HepG2 (cell line): Measurements from ENCODE around the gene RRBP1. TPM values are rescaled to one million over a fixed set of nuclear protein-coding genes. Genes with fewer than 3 reads are reported as not detected.

ENCODE experiments used
- ATAC-seq: fragments of 200-7000 bp; cut with Tn5 transposase; 3 replicates; pipeline ENCODE4 v1.9.1; 2020; ENCODE audit warnings: mild to moderate bottlenecking, moderate library complexity
- BruUV-seq: library from RNA; stranded (reverse); fragments of 400-500 nt; replicated peaks from 2 replicates; lab custom pipeline; 2021; lab: Mats Ljungman, UMichigan
- CTCF ChIA-PET: fragments of 300-600 bp; formaldehyde crosslinking; extraction: SDS; loops from one replicate; lab custom pipeline; 2021; ENCODE audit warnings: low total read pairs, inconsistent platforms, low intra/inter-chr PET ratio; lab: Yijun Ruan, JAX
- POLR2A ChIA-PET: fragments of 350-600 bp; sonication (Branson Sonifier 250); formaldehyde crosslinking; loops from one replicate; lab custom pipeline; 2020; ENCODE audit warnings: antibody characterized with exemption, inconsistent platforms; lab: Yijun Ruan, JAX
- DNase-seq: peaks from one replicate; pipeline ENCODE4 v3.0.0-alpha.2; 2015; ENCODE audit warnings: low spot score
- FAIRE-seq: peaks from 3 replicates; lab custom pipeline; 2011; peaks lifted over from hg19 to GRCh38; lab: Jason Lieb, UNC
- H2AFZ ChIP-seq: one replicate; pipeline ENCODE4 v1.6.1; 2011; ENCODE audit warnings: low read length, inconsistent platforms
- H3K27ac ChIP-seq: fragments of 300-600 bp; 3 replicates; pipeline ENCODE4 v1.8.0; 2011; ENCODE audit warnings: mixed run types, mild to moderate bottlenecking, mixed read lengths, low read length, inconsistent platforms; ENCODE audit not compliant: insufficient read depth; ENCODE audit errors: extremely low read length
- H3K27me3 ChIP-seq, 2 experiments: fragments of 200-600 bp in 1 of 2; 2 replicates in 1 of 2; 3 replicates in 1 of 2; pipeline versions ENCODE4 v1.6.0 to v1.8.0; 2011; ENCODE audit warnings: low read length in 2 of 2, mild to moderate bottlenecking in 2 of 2, moderate library complexity in 2 of 2, inconsistent platforms in 1 of 2; ENCODE audit not compliant: insufficient read depth in 2 of 2, control insufficient read depth in 1 of 2
- H3K36me3 ChIP-seq, 2 experiments: fragments of 200-600 bp in 1 of 2; replicated peaks in 1 of 2; 2 replicates in 1 of 2; 3 replicates in 1 of 2; pipeline versions ENCODE4 v1.5.1 to v1.8.0; 2011; ENCODE audit warnings: low read length in 2 of 2, inconsistent platforms in 1 of 2; ENCODE audit not compliant: insufficient read depth in 2 of 2, control insufficient read depth in 1 of 2
- H3K4me1 ChIP-seq: 2 replicates; pipeline ENCODE4 v1.5.1; 2012; ENCODE audit warnings: low read length, inconsistent platforms; ENCODE audit not compliant: insufficient read depth
- H3K4me2 ChIP-seq: 2 replicates; pipeline ENCODE4 v1.6.0; 2011; ENCODE audit warnings: low read depth, low read length, inconsistent platforms
- H3K4me3 ChIP-seq, 3 experiments: fragments of 200-600 bp in 1 of 3; sonication (generic), shearing (Covaris generic) in 1 of 3; replicated peaks in 1 of 3; 2 replicates each; pipeline ENCODE4 v1.5.1; 2011 to 2016; ENCODE audit warnings: low read length in 3 of 3, inconsistent platforms in 2 of 3, low read depth in 2 of 3, mild to moderate bottlenecking in 2 of 3, control low read depth in 1 of 3, mixed read lengths in 1 of 3; ENCODE audit not compliant: insufficient read depth in 1 of 3
- H3K79me2 ChIP-seq: one replicate; pipeline ENCODE4 v1.6.1; 2011; ENCODE audit warnings: low read length, inconsistent platforms; ENCODE audit not compliant: insufficient read depth
- H3K9ac ChIP-seq: 2 replicates; pipeline ENCODE4 v1.6.0; 2011; ENCODE audit warnings: mild to moderate bottlenecking, low read depth, low read length, inconsistent platforms; ENCODE audit not compliant: insufficient read depth
- H3K9me3 ChIP-seq: 2 replicates; pipeline ENCODE4 v1.5.1; 2012; ENCODE audit warnings: mild to moderate bottlenecking, low read length
- H4K20me1 ChIP-seq: 2 replicates; pipeline ENCODE4 v1.6.0; 2011; ENCODE audit warnings: inconsistent platforms, mild to moderate bottlenecking, low read length, moderate library complexity; ENCODE audit not compliant: insufficient read depth
- MTA3 ChIP-seq: sonication (generic); formaldehyde crosslinking; IDR thresholded peaks from 2 replicates; pipeline ENCODE4 v1.4.0; 2020; ENCODE audit warnings: missing genetic modification reagents
- NCOA2 ChIP-seq: sonication (generic); formaldehyde crosslinking; IDR thresholded peaks from 2 replicates; pipeline ENCODE4 v1.8.0; 2022; ENCODE audit warnings: inconsistent platforms
- SNAPC2 ChIP-seq: sonication (generic); formaldehyde crosslinking; IDR thresholded peaks from 2 replicates; pipeline ENCODE4 v1.8.1; 2022; ENCODE audit warnings: mild to moderate bottlenecking, missing genetic modification reagents
- SRSF1 ChIP-seq: fragments of 200-400 bp; formaldehyde crosslinking; optimal IDR thresholded peaks from 2 replicates; pipeline ENCODE3; 2017; ENCODE audit warnings: mild to moderate bottlenecking, low read depth, low read length, moderate library complexity
- ZNF446 ChIP-seq: sonication (generic); formaldehyde crosslinking; IDR thresholded peaks from 2 replicates; pipeline ENCODE4 v1.5.0; 2020; ENCODE audit warnings: mild to moderate bottlenecking, missing genetic modification reagents
- ZNF670 ChIP-seq: sonication (generic); formaldehyde crosslinking; IDR thresholded peaks from 2 replicates; pipeline ENCODE4 v1.8.0; 2022; ENCODE audit warnings: mild to moderate bottlenecking, missing genetic modification reagents, borderline replicate concordance
- ZSCAN31 ChIP-seq: sonication (generic); formaldehyde crosslinking; IDR thresholded peaks from 2 replicates; pipeline ENCODE4 v1.5.0; 2020; ENCODE audit warnings: low read depth, mild to moderate bottlenecking, missing genetic modification reagents
- WGBS: methylation state at CpG from one replicate; pipeline ENCODE4 v1.1.6; 2017; ENCODE audit warnings: low lambda C conversion rate; 5-methylcytosine and 5-hydroxymethylcytosine counted together
- in situ Hi-C: cut with HindIII; loops from 2 replicates; pipeline ENCODE4 v1.10.0; 2017; ENCODE audit warnings: low pct_unique_long_range_greater_than_20kb; ENCODE audit not compliant: extremely low pct_ligation_motif_present
- intact Hi-C: fragments of 100-400 bp; cut with micrococcal nuclease; formaldehyde crosslinking; loops from one replicate; pipeline ENCODE4 v1.10.0; 2022; ENCODE audit not compliant: unreplicated experiment
- polyA plus RNA-seq, 8 experiments: library from polyadenylated mRNA; depleted of rRNA in 3 of 8; stranded (reverse) in 7 of 8; unstranded in 1 of 8; fragments of >200 nt; fragmentation: Illumina TruSeq in 4 of 8; extraction: Trizol in 4 of 8; gene quantifications; 2 replicates each; pipeline versions ENCODE4 v1.2.1 to v1.2.3, GENCODE V29; 2011 to 2016; ENCODE audit warnings: low read depth in 4 of 8, missing spikeins in 1 of 8, mixed read lengths in 1 of 8; ENCODE audit not compliant: insufficient read depth in 1 of 8
- total RNA-seq, 5 experiments: library from RNA; depleted of rRNA; stranded (reverse); fragments of >200 nt; fragmentation: Illumina TruSeq; extraction: Trizol; gene quantifications; 2 replicates each; pipeline ENCODE4 v1.2.3, GENCODE V29; 2016; ENCODE audit warnings: low read depth in 1 of 5
- TF ChIP-seq, protein P1 (sequence below): sonication (generic); formaldehyde crosslinking; IDR thresholded peaks from 2 replicates; pipeline ENCODE4 v1.5.1; 2020; ENCODE audit warnings: mild to moderate bottlenecking, missing genetic modification reagents, moderate library complexity
- TF ChIP-seq, protein P2 (sequence below): sonication (generic); formaldehyde crosslinking; IDR thresholded peaks from 2 replicates; pipeline ENCODE4 v1.9.0; 2021; ENCODE audit warnings: missing genetic modification reagents, mild to moderate bottlenecking, borderline replicate concordance
- TF ChIP-seq, protein P3 (sequence below): sonication (generic); formaldehyde crosslinking; IDR thresholded peaks from 2 replicates; pipeline ENCODE4 v1.4.0; 2020; ENCODE audit warnings: missing genetic modification reagents

RRBP1 gene
- total and polyA plus RNA-seq, 2 of the 13 experiments (the other 11 are each of a cell fraction or from before 2014, with no cell fraction given) = 150 to 222 TPM

DNA sequence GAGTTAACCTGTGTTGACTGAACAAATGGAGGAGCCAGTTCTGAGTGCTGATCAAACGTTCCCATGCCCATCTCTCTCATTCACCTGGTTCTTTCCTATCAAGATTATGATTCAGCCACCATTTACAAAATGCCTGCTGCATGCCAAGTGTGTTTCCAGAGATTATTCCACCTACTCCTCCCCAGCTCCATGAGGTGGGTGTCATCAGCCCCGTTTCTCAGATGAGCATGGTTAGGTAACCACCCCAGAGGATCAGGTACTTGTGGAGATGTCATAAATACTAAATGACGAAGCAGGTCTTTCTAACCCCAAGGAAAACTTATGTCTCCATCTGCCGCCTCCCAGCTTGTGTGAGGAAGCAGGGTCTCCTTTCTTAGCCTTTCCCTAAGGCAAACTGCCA, 19.8 kb upstream of the RRBP1 start (continued):
- TF ChIP-seq, protein P1, sequence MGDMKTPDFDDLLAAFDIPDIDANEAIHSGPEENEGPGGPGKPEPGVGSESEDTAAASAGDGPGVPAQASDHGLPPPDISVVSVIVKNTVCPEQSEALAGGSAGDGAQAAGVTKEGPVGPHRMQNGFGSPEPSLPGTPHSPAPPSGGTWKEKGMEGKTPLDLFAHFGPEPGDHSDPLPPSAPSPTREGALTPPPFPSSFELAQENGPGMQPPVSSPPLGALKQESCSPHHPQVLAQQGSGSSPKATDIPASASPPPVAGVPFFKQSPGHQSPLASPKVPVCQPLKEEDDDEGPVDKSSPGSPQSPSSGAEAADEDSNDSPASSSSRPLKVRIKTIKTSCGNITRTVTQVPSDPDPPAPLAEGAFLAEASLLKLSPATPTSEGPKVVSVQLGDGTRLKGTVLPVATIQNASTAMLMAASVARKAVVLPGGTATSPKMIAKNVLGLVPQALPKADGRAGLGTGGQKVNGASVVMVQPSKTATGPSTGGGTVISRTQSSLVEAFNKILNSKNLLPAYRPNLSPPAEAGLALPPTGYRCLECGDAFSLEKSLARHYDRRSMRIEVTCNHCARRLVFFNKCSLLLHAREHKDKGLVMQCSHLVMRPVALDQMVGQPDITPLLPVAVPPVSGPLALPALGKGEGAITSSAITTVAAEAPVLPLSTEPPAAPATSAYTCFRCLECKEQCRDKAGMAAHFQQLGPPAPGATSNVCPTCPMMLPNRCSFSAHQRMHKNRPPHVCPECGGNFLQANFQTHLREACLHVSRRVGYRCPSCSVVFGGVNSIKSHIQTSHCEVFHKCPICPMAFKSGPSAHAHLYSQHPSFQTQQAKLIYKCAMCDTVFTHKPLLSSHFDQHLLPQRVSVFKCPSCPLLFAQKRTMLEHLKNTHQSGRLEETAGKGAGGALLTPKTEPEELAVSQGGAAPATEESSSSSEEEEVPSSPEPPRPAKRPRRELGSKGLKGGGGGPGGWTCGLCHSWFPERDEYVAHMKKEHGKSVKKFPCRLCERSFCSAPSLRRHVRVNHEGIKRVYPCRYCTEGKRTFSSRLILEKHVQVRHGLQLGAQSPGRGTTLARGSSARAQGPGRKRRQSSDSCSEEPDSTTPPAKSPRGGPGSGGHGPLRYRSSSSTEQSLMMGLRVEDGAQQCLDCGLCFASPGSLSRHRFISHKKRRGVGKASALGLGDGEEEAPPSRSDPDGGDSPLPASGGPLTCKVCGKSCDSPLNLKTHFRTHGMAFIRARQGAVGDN (CRISPR knock-in tag) = no peak
- TF ChIP-seq, all 625 proteins: peak for 0

DNA sequence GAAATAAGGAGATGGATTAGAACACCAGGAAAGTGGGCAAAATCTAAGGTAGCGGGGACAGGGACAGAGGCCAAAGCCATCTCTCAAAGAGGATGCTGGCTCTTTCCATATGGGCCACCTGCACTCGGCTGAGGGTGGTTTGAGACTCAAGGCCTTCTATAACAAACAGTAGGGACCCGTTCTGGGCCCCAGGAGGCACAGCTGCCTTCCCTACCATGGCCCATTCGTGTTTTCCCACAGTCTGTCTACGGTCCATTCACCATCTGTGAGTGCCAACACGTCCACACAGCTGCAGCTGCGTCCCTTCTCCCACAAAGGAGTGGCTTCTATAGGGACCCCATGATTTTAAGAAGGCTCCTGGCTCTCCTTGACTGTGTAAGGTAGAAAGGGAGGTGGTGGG, 18.6 kb upstream of the RRBP1 start:
- ChIA-PET POLR2A (interaction anchor here (1.0 to 2.6 kb wide), 3 partner anchors 10 to 155 kb away, joined by 3 to 12 read pairs (median 4); partner anchors contain the start of gene RRBP1), CTCF (no interaction called here)
- TF ChIP-seq SRSF1 (no peak), NCOA2 (CRISPR knock-in tag) (no peak), ZNF670 (CRISPR knock-in tag) (no peak), MTA3 (CRISPR knock-in tag) (no peak), SNAPC2 (no peak), ZSCAN31 (no peak), ZNF446 (CRISPR knock-in tag) (no peak)
- TF ChIP-seq, protein P2, sequence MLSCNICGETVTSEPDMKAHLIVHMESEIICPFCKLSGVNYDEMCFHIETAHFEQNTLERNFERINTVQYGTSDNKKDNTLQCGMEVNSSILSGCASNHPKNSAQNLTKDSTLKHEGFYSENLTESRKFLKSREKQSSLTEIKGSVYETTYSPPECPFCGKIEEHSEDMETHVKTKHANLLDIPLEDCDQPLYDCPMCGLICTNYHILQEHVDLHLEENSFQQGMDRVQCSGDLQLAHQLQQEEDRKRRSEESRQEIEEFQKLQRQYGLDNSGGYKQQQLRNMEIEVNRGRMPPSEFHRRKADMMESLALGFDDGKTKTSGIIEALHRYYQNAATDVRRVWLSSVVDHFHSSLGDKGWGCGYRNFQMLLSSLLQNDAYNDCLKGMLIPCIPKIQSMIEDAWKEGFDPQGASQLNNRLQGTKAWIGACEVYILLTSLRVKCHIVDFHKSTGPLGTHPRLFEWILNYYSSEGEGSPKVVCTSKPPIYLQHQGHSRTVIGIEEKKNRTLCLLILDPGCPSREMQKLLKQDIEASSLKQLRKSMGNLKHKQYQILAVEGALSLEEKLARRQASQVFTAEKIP = no peak
- TF ChIP-seq, protein P3, sequence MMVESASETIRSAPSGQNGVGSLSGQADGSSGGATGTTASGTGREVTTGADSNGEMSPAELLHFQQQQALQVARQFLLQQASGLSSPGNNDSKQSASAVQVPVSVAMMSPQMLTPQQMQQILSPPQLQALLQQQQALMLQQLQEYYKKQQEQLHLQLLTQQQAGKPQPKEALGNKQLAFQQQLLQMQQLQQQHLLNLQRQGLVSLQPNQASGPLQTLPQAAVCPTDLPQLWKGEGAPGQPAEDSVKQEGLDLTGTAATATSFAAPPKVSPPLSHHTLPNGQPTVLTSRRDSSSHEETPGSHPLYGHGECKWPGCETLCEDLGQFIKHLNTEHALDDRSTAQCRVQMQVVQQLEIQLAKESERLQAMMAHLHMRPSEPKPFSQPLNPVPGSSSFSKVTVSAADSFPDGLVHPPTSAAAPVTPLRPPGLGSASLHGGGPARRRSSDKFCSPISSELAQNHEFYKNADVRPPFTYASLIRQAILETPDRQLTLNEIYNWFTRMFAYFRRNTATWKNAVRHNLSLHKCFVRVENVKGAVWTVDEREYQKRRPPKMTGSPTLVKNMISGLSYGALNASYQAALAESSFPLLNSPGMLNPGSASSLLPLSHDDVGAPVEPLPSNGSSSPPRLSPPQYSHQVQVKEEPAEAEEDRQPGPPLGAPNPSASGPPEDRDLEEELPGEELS (CRISPR knock-in tag) = no peak
- H3K4me1 ChIP-seq = peaks cover 20% of the 10 kb centered on the region
- no peak overlapping the region for H3K4me2 ChIP-seq
- intact Hi-C loops = no loop called here
- BruUV-seq = no TSS peak
- no peak overlapping the region for H3K4me3 ChIP-seq
- no peak for ATAC-seq
- DNase-seq = no peak
- H3K36me3 ChIP-seq = no peaks in the 10 kb centered on the region
- no peak overlapping the region for H3K9ac ChIP-seq
- no peak for FAIRE-seq
- H3K27ac ChIP-seq = no peak overlapping the region
- no peaks in the 10 kb centered on the region for H3K79me2 ChIP-seq
- H4K20me1 ChIP-seq = no peaks in the 10 kb centered on the region
- 16% methylated on average over 7 of the region's 7 CpGs for WGBS
- in situ Hi-C loops = no loop called here
- no peaks in the 10 kb centered on the region for H3K9me3 ChIP-seq
- peaks cover 14 to 70% of the 10 kb centered on the region in 2 experiments for H3K27me3 ChIP-seq
- no peak overlapping the region for H2AFZ ChIP-seq
